ENCODE data around the gene PSMD9.
"Not testable (repeated sequence)": the region's sequence is repeated elsewhere in the genome, so short reads cannot be mapped to it uniquely, and the experiment has no call there.

The PSMD9 gene

DNA sequence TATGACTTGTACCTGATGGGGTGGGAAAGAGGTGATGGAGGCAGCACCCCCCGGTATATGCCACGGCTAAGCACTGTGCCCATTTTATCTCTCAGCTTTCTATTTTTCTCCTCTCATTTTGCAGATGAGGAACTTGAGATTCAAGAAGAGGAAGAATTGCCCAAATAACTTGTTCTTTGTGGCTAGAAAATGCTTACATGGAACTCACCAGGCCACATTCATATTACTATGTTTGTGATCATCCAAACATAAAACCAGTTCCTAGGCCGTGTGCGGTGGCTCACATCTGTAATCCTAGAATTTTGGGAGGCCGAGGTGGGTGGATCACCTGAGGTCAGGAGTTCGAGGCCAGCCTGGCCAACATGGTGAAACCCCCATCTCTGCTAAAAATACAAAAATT, 14.5 kb upstream of the PSMD9 start:
- no peak for DNase-seq

- DNase-seq = no peak
Measured at GRCh38 chr12:121875582-121875981, 13.0 kb upstream of the PSMD9 start.

DNA sequence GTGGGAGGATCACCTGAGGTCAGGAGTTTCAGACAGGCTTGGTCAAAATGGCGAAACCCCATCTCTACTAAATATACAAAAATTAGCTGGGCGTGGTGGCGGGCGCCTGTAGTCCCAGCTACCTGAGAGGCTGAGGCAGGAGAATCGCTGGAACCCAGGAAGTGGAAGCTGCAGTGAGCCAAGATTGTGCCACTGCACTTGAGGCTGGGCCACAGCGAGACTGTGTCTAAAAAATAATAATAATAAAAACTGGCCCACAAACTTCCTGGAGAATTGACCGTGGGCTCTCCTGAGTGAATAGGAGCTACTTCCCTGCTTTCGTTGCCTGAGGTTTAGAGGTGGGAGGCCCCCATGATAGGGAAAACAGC, 12.5 kb upstream of the PSMD9 start:
- DNase-seq = not testable (repeated sequence)

- no peak for DNase-seq
Measured at GRCh38 chr12:121883315-121883660, 5.3 kb upstream of the PSMD9 start.

DNA sequence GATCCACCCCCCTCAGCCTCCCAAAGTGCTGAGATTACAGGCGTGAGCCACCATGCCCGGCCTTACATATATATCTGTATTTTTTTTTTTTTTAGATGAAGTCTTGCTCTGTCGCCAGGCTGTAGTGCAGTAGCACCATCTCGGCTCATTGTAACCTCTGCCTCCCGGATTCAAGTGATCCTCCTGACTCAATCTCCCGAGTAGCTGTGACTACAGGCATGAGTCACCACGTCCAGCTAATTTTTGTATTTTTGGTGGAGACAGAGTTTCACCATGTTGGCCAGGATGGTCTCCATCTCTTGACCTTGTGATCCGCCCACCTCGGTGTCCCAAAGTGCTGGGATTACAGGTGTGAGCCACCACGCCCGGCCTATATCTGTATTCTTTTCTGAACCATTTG, 3.5 kb upstream of the PSMD9 start:
- DNase-seq = not testable (repeated sequence)

DNA sequence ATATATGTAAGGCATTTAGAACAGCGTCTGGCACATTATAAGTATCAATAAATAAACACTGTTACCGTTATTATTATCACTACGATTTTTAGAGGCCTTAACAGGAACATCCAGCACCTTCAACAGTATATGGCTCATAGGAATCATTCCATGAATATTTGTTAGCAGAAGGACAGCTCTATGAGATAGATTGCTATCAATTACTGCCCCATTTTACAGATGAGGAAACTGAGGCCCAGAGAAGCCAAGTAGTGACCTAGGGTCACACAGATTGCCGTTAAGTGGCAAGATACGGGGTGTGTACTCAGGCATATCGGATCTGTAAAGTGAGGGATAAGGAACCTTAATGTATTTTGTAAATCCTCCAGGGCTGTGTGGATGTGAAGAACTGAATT, 510 bp upstream of the PSMD9 start:
- no peak for DNase-seq

- no peak for DNase-seq
Measured at GRCh38 chr12:121889274-121889624, 659 bp downstream of the PSMD9 start.

- not testable (repeated sequence) for DNase-seq
Measured at GRCh38 chr12:121889661-121890060, 1.1 kb downstream of the PSMD9 start.

GRCh38 chr12:121892673-121893561, 4.3 kb downstream of the PSMD9 start:
- DNase-seq = no peak

DNA sequence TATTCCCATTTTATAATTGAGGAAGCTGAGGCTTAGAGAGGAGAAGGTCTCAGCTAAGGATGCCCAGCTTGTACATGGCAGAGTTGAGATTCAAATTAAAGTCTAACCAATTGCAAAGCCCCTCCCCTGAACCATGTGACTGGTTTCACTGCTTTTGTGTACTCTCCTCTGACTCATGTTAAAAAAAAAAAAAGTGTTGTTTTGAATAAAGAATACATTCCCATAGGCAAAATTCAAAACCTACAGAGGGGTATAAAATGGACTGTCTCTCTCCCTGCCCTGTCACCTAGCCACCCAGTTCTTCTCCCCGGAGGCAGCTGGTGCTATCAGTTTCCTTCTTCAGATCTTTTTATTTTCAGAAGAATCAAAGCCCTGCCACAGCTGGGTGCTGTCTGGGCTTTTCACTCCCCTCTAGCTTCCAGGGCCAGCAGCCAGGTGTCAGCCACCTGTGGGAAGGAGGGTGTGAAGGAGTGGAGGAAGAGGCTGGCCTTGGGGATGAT, 5.4 kb downstream of the PSMD9 start:
- no peak for DNase-seq

- DNase-seq = no peak
Measured at GRCh38 chr12:121894633-121895032, 6.0 kb downstream of the PSMD9 start.

DNA sequence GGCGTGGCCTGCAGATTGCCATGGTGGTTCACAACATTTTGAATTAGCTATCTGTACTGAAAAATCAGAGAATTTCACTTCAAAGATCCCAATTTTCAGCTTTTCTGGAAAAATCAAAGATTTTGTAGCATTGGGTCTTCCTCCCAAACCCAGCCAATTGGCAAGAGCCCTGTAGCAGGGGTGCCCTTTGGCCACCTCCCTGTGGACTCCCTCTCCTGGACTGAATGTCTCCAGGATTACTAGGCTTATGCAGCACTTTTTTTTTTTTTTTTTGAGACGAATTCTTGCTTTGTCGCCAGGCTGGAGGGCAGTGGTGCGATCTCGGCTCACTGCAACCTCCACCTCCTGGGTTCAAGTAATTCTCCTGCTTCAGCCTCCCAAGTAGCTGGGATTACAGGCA, 9.7 kb downstream of the PSMD9 start:
- no peak for DNase-seq

GRCh38 chr12:121899590-121899989, 11.0 kb downstream of the PSMD9 start:
- no peak for DNase-seq

- no peak for DNase-seq
Measured at GRCh38 chr12:121903202-121903601, 14.6 kb downstream of the PSMD9 start.

- DNase-seq = no peak
Measured at GRCh38 chr12:121905746-121906145, 17.2 kb downstream of the PSMD9 start.

- DNase-seq = no peak
Measured at GRCh38 chr12:121908702-121909101, 20.1 kb downstream of the PSMD9 start.

GRCh38 chr12:121911824-121912585, 23.4 kb downstream of the PSMD9 start:
- no peak for DNase-seq

DNA sequence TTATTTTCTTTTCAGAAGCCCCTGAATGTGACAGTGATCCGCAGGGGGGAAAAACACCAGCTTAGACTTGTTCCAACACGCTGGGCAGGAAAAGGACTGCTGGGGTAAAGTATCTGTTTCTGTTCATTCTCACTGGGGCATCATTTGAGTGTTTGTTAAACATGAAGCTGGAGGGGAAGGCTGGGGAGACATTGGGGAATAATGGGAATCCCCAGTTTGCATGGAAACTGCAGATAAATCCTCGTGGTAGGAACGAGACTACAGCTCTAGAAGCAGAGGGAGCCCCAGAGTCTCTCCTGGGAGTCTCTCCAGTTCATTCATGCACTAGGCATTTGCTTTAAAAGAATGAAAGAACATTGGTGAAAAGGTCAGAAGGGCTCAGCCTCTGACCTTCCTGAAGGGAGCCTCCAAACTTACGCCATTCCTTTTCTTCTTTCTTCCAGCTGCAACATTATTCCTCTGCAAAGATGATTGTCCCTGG, 27.3 kb downstream of the PSMD9 start:
- DNase-seq = no peak

GRCh38 chr12:121916719-121917118, 28.1 kb downstream of the PSMD9 start:
- no peak for DNase-seq

DNA sequence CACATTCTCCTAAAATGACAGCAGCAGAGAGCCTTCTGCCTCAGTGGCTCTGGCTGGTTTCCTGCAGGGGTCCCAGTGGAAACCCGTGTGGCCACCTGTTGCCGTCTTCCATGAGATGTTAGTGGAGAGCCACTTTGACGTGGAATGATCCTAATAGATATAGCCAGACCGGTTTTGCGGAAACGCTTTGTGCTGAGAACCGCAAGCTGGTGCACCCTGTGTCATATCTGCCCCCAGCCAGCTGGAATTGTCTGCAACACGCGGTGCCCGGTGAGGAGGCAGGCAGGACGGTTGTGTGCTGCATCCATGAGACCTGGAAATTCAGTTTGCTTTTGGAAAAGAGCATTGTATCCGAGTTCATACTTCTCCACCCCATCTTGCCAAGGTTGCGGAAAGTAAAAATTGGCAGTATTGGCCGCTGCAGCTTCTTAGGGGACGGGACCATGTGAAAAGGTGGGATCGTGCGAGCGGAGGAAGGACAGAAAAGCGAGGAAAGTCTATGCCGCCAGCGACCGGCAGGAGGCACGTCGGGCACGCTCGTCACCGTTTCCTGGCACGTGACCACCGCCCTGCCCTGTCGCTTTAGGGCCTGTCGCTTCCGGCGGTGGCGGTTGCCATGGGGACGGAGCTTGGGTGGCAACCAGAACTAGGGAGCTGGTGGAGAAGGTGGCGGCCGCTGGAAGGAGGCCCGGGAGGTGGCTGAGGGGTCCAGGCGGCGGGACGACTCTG, 29.5 kb downstream of the PSMD9 start, which contains the start of gene CFAP251:
CFAP251 (plus strand) TSS at position 643 of the 729 bp plus-strand sequence. CDS start 2,714 bp downstream, outside the sequence.
- peak; percentile 89 for DNase-seq

GRCh38 chr12:121918679-121919038, 30.1 kb downstream of the PSMD9 start:
- DNase-seq = no peak

DNA sequence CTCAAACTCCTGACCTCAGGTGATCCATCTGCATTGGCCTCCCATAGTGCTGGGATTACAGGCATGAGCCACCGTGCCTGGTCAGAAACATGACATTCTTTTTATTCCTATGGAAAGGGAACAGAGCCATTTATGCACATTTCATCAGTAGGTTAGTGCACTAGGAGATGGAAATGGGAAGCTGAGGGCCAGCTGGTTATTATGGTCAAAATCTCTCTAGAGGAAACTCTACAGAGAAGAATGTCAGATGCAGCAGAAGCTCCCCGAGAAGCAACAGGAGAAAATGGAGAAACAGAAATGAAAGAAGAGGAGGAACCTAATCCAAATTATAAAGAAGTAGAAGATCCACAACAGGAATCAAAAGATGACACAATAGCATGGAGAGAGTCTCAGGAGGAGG, 32.5 kb downstream of the PSMD9 start:
- no peak for DNase-seq

DNA sequence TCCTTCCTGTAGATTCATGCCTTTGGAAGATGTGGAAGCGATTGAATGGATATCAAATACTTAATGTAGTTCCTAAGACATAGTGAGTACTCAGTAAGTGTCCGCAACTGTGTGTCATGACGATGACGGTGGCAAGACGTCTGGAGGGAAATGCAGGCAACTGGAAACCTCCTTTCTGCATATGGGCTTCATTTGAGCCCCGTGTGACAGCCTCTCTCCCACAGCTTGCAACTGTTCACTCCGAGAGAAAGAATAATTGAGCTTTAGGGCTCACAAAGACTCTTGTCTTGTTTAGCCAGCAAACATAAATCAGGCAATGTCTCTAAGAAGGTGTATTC, 36.7 kb downstream of the PSMD9 start:
- no peak for DNase-seq
